HS-27A (cell line): ENCODE results near the gene RNASE3.
A peak's percentile ranks its signal among the peaks of the same experiment; 100 is the strongest.
"Not testable (repeated sequence)": the region's sequence is repeated elsewhere in the genome, so short reads cannot be mapped to it uniquely, and the experiment has no call there.

Experiments used
- DNase-seq: peaks from one replicate; pipeline ENCODE4 v3.0.0-alpha.2; 2012; ENCODE audit warnings: low read depth, missing footprints

Gene RNASE3

DNA sequence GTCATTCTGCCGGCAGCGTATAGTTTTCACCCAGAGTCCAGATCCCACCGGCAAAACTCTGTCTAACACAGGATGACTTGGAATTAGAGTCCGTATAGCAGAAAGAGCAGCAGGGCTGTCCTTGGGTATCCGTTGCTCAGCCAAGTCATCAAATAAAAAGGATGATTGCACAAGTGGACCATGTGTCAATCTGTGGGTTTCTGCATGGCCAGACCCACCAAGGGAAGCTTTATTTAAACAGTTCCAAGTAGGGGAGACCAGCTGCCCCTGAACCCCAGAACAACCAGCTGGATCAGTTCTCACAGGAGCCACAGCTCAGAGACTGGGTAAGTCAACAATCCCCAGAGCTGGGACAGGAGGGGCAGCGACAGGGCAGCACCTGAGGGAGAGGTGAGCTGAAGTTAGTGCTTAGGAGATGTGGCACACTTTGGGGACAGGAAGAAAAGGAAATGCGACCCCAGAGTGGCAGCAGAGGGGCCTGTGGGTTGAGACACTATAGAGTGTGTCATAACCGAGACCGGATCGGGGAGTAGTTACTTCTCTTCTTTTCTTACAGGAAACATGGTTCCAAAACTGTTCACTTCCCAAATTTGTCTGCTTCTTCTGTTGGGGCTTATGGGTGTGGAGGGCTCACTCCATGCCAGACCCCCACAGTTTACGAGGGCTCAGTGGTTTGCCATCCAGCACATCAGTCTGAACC, at the start of gene RNASE3:
Gene RNASE3, plus strand, starts transcription at position 260 of the 700 bp plus-strand sequence. Its CDS starts 302 bp downstream, at position 562.
- not testable (repeated sequence) for DNase-seq

DNA sequence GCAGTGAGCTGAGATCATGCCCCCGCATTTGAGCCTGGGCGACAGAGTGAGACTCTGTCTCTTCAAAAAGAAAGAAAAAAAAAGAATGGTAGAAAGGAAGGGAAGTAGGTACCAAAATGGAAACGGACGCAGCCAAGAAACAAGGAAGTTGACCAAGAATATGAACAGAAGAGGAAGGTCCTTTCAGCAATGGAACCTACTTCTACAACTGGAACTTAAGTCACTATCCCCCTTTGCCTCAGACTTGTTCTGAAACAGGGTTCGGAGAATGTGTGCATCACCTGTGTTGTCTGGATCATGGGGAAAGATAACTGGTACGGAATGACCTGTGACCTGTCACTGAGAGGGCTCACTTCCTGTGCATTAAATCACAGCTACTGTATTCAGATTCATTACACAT, 44.6 kb upstream of the RNASE3 start:
- DNase-seq: no peak

GRCh38 chr14:20848316-20848954, 42.8 kb upstream of the RNASE3 start:
- no peak for DNase-seq

DNA sequence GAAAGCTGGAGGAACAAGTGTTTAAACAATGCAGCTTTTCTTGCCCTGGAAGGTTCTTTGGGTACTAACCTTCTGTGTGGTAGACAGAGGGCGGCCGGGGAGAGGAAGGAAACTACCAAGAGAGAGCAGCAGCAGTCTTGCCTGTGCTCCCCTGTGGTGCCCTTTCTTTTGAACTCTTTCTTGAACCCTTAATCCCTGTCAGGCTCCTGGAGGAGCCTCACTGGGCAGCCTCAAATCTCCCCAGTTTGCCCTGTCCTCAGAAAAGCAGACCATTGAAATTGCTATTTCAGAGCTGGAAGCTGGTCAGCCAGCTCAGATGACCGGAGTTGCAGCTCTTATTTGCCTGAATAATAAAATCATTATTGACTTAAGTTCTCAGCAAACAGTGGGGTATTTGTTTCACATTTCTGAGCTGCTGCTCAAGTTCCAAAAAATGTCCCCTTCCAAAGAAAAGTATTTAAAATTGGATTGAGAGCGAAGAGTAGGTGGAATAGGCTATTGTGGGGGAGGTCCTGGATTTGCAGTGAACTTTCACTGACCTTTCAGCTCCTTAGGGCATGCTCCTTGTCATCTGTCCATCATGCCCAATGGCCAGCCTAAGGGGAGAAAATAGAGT, 42.1 kb upstream of the RNASE3 start:
- DNase-seq: no peak

GRCh38 chr14:20853042-20853441, 38.1 kb upstream of the RNASE3 start:
- no peak for DNase-seq

- peak; percentile 24 for DNase-seq
Observed at GRCh38 chr14:20855652-20856291, 35.4 kb upstream of the RNASE3 start.

DNA sequence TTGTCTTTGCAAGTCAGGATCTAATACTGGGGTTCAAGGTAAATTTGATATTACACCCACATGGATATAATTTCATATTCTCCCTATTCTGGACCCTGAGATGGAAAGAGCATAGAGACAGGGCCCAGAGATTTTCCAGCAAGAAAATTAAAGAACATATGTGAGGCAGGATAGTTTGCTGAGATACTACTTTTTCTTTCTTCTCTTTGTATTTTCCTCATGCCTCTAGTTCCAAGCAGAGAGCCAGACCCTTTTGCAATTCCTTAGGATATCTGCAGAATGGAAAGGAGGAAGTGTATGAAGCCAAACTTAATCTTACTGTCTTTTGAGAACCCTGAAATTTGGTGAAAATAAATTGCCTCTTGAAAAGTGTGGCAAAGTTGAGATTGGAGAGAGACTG, 34.0 kb upstream of the RNASE3 start:
- DNase-seq: no peak

GRCh38 chr14:20857630-20858261, 33.4 kb upstream of the RNASE3 start:
- peak; percentile 26 for DNase-seq

GRCh38 chr14:20866194-20866593, 25.0 kb upstream of the RNASE3 start:
- DNase-seq: no peak

DNA sequence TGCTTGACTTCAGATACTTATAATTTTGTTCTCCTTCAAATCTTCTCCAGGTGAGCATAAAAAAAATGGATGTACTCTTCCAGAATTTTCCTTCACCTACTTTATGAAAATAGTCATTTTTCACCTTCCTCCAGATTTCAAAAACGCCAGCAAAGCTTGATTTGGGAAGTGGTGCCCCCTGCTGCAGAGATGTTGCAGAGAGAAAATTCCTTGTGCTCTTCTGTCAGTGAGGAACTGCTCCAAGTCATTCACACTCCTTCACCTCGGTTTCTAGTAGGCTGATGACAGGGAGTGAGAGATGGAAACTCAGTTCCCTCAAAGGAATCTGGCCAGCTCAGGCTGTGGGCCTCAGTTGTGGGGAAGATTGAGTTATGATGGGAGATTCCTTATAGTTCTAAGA, 24.2 kb upstream of the RNASE3 start:
- DNase-seq: no peak

- no peak for DNase-seq
Observed at GRCh38 chr14:20873370-20874177, 17.6 kb upstream of the RNASE3 start.

DNA sequence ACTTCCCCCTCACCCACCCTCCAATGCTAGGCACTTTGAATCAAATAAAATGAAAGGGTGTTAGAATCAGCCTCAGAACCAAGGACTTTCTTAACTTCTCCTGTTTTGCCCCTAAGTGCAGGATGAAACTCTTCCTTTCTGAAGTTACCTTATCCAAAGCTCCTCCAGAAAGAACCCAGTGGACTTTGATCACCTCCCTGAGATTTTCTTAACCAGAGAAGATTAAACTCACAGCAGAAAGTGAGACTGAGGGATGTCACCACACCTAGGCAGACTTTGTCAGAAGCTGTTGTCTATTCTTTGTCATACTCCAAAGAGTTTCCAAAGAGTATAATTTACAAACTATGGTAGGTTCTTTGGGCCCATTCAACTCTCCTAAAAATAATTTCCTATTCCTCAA, 14.2 kb upstream of the RNASE3 start:
- no peak for DNase-seq

GRCh38 chr14:20878695-20879094, 12.5 kb upstream of the RNASE3 start:
- DNase-seq: no peak

- not testable (repeated sequence) for DNase-seq
Observed at GRCh38 chr14:20881229-20881628, 10.0 kb upstream of the RNASE3 start.

DNA sequence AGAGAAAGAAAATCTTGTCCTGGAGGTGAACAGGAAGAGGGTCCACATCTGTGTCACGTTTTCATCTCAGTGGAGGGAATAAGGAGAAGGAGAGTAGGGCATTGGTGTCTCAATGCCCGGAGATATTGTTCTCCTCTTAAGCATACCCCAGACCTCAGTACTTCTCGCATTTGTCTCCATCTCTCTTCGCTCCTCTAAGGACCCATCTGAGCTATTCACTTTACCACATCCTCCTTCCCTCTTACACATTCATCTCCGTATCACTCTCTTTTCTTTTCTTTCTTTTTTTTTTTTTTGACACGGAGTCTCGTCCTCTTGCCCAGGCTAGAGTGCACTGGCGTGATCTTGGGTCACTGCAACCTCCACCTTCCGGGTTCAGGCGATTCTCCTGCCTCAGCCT, 8.4 kb upstream of the RNASE3 start:
- DNase-seq: not testable (repeated sequence)

DNA sequence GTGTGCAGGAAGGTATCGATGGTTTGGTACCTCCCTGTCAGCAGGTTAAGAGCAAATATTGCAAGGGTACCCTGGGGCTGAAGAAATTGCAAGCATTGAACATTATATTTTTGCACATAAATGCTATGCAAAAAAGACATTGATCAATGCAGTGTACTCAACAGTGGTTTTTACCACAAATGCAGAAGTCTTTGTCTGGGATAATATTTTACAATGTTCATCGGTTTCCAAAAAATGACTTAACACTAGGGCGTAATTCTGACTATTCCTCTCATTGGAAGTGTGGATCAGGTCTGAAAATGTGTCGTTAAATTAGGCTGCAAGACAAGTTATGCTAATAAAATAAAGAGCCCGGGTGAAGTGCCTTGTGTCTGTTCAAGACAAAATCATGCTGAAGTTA, 2.8 kb upstream of the RNASE3 start:
- not testable (repeated sequence) for DNase-seq

- not testable (repeated sequence) for DNase-seq
Observed at GRCh38 chr14:20895322-20895721, 4.1 kb downstream of the RNASE3 start.

- DNase-seq: no peak
Observed at GRCh38 chr14:20904393-20905029, 13.3 kb downstream of the RNASE3 start.

DNA sequence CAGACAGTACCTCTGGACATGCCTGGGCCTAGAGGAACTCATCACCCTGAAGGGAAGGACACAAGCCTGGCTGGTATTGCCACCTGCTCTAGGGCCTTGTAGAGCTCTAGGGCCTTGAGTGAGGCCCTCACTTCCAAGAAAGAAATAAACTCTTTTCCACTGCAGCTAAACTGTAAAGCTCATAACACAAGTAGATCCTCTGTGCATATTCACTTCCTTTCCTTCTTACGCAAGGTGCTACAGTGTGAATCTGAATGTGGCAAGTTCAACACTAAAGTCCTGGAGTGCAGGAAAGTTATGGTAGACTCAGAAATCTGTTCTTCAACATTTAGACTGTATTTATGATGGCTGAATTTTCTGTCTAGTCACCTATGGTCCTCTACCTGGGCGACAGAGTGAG, 14.5 kb downstream of the RNASE3 start:
- no peak for DNase-seq

GRCh38 chr14:20907214-20907613, 16.0 kb downstream of the RNASE3 start:
- no peak for DNase-seq

GRCh38 chr14:20910822-20911221, 19.6 kb downstream of the RNASE3 start:
- DNase-seq: not testable (repeated sequence)
